ENCODE measurements around the gene PTGER2. TPM values are rescaled to one million over a fixed set of nuclear protein-coding genes. Genes with fewer than 3 reads are reported as not detected.

PTGER2 gene
- total and polyA plus RNA-seq, 8 donors = 3.4 to 19.2 (median 5.6) TPM

DNA sequence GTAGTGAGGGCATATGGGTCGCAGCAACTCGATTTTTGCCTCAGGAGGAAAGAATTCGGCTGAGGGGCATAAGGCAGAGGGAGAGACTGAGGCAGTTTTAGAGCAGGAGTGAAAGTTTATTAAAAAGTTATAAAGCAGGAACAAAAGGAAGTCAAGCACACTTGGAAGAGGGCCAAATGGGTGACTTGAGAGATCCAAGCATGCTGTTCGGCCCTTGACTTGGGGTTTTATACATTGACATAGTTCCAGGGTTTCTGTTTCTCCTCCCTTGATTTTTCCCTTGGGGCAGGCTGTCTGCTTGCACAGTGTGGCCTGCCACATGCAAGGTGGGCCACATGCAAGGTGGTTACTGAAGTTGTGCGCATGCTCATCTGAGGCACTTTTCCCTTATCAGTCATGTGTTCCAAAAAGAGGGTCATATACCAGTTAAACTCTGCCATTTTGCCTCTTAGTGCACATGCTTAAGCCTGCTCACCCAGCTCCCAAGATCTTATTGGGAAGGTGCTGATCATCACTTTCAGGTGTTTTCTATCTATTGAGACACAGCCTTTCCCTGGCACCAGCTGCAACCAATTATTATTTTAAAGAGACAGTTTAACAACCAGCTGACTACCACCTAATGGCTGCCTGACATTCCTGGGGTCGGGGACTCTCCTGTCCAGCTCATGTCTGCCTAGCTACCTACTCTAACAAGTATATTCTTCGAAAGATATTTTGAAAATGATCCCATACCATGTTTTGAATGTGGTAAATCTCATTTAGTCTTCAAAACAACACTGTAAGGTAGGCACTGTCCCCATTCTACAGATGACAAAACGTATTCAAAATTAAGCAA lies 19.9 kb downstream of the PTGER2 start:
- intact Hi-C loops (cut with DNase I) = no loop called here
- TF ChIP-seq, protein P1, sequence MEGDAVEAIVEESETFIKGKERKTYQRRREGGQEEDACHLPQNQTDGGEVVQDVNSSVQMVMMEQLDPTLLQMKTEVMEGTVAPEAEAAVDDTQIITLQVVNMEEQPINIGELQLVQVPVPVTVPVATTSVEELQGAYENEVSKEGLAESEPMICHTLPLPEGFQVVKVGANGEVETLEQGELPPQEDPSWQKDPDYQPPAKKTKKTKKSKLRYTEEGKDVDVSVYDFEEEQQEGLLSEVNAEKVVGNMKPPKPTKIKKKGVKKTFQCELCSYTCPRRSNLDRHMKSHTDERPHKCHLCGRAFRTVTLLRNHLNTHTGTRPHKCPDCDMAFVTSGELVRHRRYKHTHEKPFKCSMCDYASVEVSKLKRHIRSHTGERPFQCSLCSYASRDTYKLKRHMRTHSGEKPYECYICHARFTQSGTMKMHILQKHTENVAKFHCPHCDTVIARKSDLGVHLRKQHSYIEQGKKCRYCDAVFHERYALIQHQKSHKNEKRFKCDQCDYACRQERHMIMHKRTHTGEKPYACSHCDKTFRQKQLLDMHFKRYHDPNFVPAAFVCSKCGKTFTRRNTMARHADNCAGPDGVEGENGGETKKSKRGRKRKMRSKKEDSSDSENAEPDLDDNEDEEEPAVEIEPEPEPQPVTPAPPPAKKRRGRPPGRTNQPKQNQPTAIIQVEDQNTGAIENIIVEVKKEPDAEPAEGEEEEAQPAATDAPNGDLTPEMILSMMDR (IDR thresholded peaks at IDR 0.05) = no peak
- peak; percentile 51 for ATAC-seq
- Histone ChIP-seq H3K27ac (no peak overlapping the region), H3K4me1 (peaks cover 5 to 7% of the 10 kb centered on the region in 2 donors), H3K4me3 (no peak overlapping the region), H3K36me3 (no peaks in the 10 kb centered on the region), H3K9me3 (no peaks in the 10 kb centered on the region), H3K27me3 (no peaks in the 10 kb centered on the region)
- DNase-seq = peak in 1 of 4 donors; percentile 64

DNA sequence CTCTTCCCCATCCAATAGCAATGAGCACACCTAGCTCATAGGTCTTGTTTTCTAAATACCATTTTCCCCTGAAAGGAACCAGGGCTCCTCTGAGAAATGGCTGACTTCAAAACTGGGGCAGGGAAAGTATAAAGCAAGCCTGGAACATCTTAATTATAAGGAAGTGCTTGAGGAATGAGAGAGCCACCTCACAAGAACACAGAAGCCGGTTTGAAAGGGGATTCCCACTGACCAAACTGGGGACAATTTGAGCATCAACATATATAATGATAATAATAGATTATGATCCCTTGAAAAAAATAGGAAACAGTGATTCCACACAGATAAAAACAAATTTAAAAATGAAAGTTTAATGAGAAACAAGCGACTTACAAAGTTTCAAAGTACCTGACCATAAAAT lies 22.1 kb downstream of the PTGER2 start:
- Histone ChIP-seq H3K27ac (no peak overlapping the region), H3K27me3 (no peaks in the 10 kb centered on the region), H3K9me3 (no peaks in the 10 kb centered on the region), H3K4me3 (no peak overlapping the region), H3K36me3 (no peaks in the 10 kb centered on the region), H3K4me1 (peaks cover 5 to 7% of the 10 kb centered on the region in 2 donors)
- ATAC-seq (no peak), DNase-seq (no peak)
- TF ChIP-seq, protein P1 (IDR thresholded peaks at IDR 0.05) = no peak
- intact Hi-C loops (cut with DNase I) = no loop called here

DNA sequence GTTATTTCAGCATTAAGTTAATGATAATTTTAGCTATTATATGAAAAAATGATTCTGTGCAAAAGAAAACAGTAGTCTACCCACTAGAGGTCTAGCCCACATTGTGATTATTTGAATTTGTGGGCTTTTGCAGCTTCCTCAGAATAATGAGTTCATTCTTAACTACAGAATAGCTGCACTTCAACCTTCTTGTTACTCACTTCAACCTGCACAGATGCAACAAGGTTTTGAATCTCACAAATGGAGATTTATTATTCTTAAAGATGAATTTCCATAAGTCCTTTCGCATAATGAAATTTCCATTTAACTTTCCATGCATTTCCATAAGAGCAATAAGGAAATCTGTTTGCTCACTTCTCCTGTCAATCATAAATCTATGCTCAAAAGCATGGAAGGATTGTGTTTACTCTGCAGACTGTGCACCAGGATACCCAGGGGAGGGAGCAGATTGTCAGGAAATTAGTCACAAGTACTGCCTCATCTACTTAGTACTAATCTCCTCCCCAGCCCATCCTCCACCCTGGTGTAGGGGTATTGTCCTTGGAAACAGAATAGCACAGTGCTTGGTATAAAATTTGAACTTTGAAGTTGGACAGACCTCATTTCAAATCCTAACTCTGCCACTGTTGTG lies 24.1 kb downstream of the PTGER2 start:
- Histone ChIP-seq H3K27ac (no peak overlapping the region), H3K4me3 (no peak overlapping the region), H3K9me3 (no peaks in the 10 kb centered on the region), H3K36me3 (no peaks in the 10 kb centered on the region), H3K27me3 (no peaks in the 10 kb centered on the region), H3K4me1 (peaks cover 5 to 7% of the 10 kb centered on the region in 2 donors)
- TF ChIP-seq, protein P1 (IDR thresholded peaks at IDR 0.05) = no peak
- intact Hi-C loops (cut with DNase I) = no loop called here
- no peak for DNase-seq
- peak; percentile 56 for ATAC-seq

DNA sequence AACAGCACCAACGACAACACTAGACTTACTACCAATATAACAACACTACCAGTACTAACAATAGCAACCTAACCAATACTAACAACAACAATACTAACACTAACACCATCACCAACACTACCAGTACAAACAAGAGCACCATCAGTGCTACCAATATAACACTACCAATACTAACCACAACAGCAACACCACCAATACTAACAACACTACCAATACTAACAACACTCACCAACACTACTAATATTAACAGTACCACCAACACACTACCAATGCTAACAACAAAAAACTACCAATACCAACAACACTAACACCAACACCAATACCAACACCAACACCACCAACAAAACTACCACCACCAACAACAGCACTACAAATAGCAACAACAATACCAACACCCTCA lies 25.1 kb downstream of the PTGER2 start:
- H3K9me3 ChIP-seq = no peaks in the 10 kb centered on the region
- H3K36me3 ChIP-seq = no peaks in the 10 kb centered on the region
- ATAC-seq (no peak), DNase-seq (no peak)
- intact Hi-C loops (cut with DNase I) = no loop called here
- H3K27me3 ChIP-seq = no peaks in the 10 kb centered on the region
- TF ChIP-seq, protein P1 (IDR thresholded peaks at IDR 0.05) = no peak
- H3K4me3 ChIP-seq = no peak overlapping the region
- H3K27ac ChIP-seq = no peak overlapping the region
- no peaks in the 10 kb centered on the region for H3K4me1 ChIP-seq

DNA sequence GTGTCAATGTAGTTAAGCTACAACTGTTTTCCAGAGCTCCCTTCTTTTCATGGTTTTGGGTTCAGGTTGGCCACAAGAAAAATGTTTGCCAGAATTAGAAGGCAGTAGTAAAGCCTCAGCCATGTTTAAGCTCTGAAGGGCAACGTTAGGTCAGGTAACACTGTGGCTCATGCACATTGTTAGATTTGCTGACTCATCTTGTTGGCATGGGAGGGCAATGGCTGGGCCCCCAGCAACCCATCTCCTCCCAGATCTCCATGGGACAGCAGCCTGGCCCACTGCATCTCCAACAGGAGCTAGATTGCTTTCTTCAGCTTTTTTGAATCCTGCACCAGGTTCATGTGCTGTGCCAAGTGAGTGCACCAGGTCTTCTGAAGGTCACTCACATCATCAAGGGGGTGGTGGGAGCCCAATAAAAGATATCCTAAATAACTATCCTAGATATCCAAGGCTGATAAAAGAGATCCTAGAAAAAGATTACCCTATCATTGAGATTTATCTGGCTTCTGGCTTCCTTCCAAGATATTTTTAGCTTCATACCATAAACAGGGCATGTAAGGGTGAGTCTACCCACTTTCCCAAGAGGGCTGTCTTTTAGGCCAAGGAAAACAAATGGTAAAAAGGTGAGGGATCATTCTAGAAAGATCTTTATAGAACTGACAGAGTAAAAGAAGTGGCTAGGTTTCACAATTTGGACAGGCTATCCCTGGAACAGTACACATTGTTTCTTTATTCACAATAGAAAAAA lies 28.9 kb downstream of the PTGER2 start:
- Histone ChIP-seq H3K4me1 (no peaks in the 10 kb centered on the region), H3K27ac (no peak overlapping the region), H3K4me3 (no peak overlapping the region), H3K36me3 (no peaks in the 10 kb centered on the region), H3K27me3 (no peaks in the 10 kb centered on the region), H3K9me3 (no peaks in the 10 kb centered on the region)
- TF ChIP-seq, protein P1 (IDR thresholded peaks at IDR 0.05) = no peak
- ATAC-seq (no peak), DNase-seq (no peak)
- intact Hi-C loops (cut with DNase I) = no loop called here
